ENCODE data around the gene ABCG1.

ABCG1 gene

GRCh38 chr21:42282021-42282420, 63.1 kb downstream of the ABCG1 start:
- H3K9ac ChIP-seq (ENCODE audit: low read length), result no peak overlapping the region
- H3K27ac ChIP-seq (ENCODE audit: low read depth, low read length, poor library complexity, severe bottlenecking), result no peak overlapping the region
- no peaks in the 10 kb centered on the region for H3K79me2 ChIP-seq (ENCODE audit: insufficient read depth, low read length)
- peaks cover 12% of the 10 kb centered on the region for H3K4me1 ChIP-seq (ENCODE audit: insufficient read depth, low read length, severe bottlenecking)
- H3K36me3 ChIP-seq (ENCODE audit: insufficient read depth, low read length), result no peaks in the 10 kb centered on the region
- H3K27me3 ChIP-seq (ENCODE audit: insufficient read depth, low read length), result peaks cover 12% of the 10 kb centered on the region
- no peaks in the 10 kb centered on the region for H4K20me1 ChIP-seq (ENCODE audit: insufficient read depth, low read length)
- H3K4me2 ChIP-seq (ENCODE audit: low read length), result no peak overlapping the region
- TF ChIP-seq CTCF (IDR thresholded peaks at IDR 0.05; ENCODE audit: low read length) (no peak), EZH2 (IDR thresholded peaks at IDR 0.05; ENCODE audit: borderline replicate concordance, low read length) (no peak)
- no peaks in the 10 kb centered on the region for H3F3A ChIP-seq (ENCODE audit: insufficient read depth, low read length)
- no peak overlapping the region for H3K4me3 ChIP-seq (ENCODE audit: low read depth, low read length, poor library complexity, severe bottlenecking)
- H3K9me3 ChIP-seq (ENCODE audit: low read length), result no peaks in the 10 kb centered on the region
- no peaks in the 10 kb centered on the region for H3K9me2 ChIP-seq (ENCODE audit: low read depth, low read length)
- no peak overlapping the region for H2AFZ ChIP-seq (ENCODE audit: low read length)

- Histone ChIP-seq H3K4me2 (ENCODE audit: low read length) (no peak overlapping the region), H3K4me3 (ENCODE audit: low read depth, low read length, poor library complexity, severe bottlenecking) (no peak overlapping the region), H3K9me2 (ENCODE audit: low read depth, low read length) (no peaks in the 10 kb centered on the region), H3K36me3 (ENCODE audit: insufficient read depth, low read length) (no peaks in the 10 kb centered on the region), H3F3A (ENCODE audit: insufficient read depth, low read length) (no peaks in the 10 kb centered on the region), H2AFZ (ENCODE audit: low read length) (no peak overlapping the region), H3K4me1 (ENCODE audit: insufficient read depth, low read length, severe bottlenecking) (peaks cover 12% of the 10 kb centered on the region), H4K20me1 (ENCODE audit: insufficient read depth, low read length) (no peaks in the 10 kb centered on the region), H3K27me3 (ENCODE audit: insufficient read depth, low read length) (peaks cover 11% of the 10 kb centered on the region), H3K9me3 (ENCODE audit: low read length) (no peaks in the 10 kb centered on the region), H3K9ac (ENCODE audit: low read length) (no peak overlapping the region), H3K79me2 (ENCODE audit: insufficient read depth, low read length) (no peaks in the 10 kb centered on the region), H3K27ac (ENCODE audit: low read depth, low read length, poor library complexity, severe bottlenecking) (no peak overlapping the region)
- TF ChIP-seq CTCF (IDR thresholded peaks at IDR 0.05; ENCODE audit: low read length) (no peak), EZH2 (IDR thresholded peaks at IDR 0.05; ENCODE audit: borderline replicate concordance, low read length) (no peak)
Measured at GRCh38 chr21:42282715-42283114, 63.8 kb downstream of the ABCG1 start.

- H3K4me3 ChIP-seq (ENCODE audit: low read depth, low read length, poor library complexity, severe bottlenecking), result no peak overlapping the region
Measured at GRCh38 chr21:42285569-42286245, 66.8 kb downstream of the ABCG1 start.

More at GRCh38 chr21:42285569-42286245, 66.8 kb downstream of the ABCG1 start:
- no peak overlapping the region for H3K9ac ChIP-seq (ENCODE audit: low read length)
- H3K9me2 ChIP-seq (ENCODE audit: low read depth, low read length), result no peaks in the 10 kb centered on the region
- H3K79me2 ChIP-seq (ENCODE audit: insufficient read depth, low read length), result no peaks in the 10 kb centered on the region
- no peak overlapping the region for H3K27ac ChIP-seq (ENCODE audit: low read depth, low read length, poor library complexity, severe bottlenecking)
- H2AFZ ChIP-seq (ENCODE audit: low read length), result no peak overlapping the region
- no peak for TF ChIP-seq CTCF (IDR thresholded peaks at IDR 0.05; ENCODE audit: low read length)
- no peak overlapping the region for H3K4me2 ChIP-seq (ENCODE audit: low read length)
- H4K20me1 ChIP-seq (ENCODE audit: insufficient read depth, low read length), result no peaks in the 10 kb centered on the region
- 0 out of 2 replicates have a peak, but pooled peaks cover 6% of the 10 kb centered on the region for H3K9me3 ChIP-seq (ENCODE audit: low read length)
- peaks cover 18% of the 10 kb centered on the region for H3K27me3 ChIP-seq (ENCODE audit: insufficient read depth, low read length)
- H3K4me1 ChIP-seq (ENCODE audit: insufficient read depth, low read length, severe bottlenecking), result peaks cover 12% of the 10 kb centered on the region
- H3F3A ChIP-seq (ENCODE audit: insufficient read depth, low read length), result no peaks in the 10 kb centered on the region
- no peaks in the 10 kb centered on the region; the same call in 1 of the 2 replicates for H3K36me3 ChIP-seq (ENCODE audit: insufficient read depth, low read length)

Measured in OCI-LY1 (cell line).